Fibroblast of gingiva (primary cell): ENCODE measurements around the gene MCEE.
"Not testable (repeated sequence)": the region's sequence is repeated elsewhere in the genome, so short reads cannot be mapped to it uniquely, and the experiment has no call there.

ENCODE experiments used
- DNase-seq: peaks from one replicate; pipeline ENCODE4 v3.0.0-alpha.2; 2011; ENCODE audit warnings: low read depth

Gene MCEE

GRCh38 chr2:71126957-71127356 lies 3.1 kb downstream of the MCEE start:
- DNase-seq = no peak

GRCh38 chr2:71125506-71126294 lies 4.3 kb downstream of the MCEE start:
- DNase-seq = no peak

- DNase-seq = no peak
Measured at GRCh38 chr2:71122387-71123298, 7.4 kb downstream of the MCEE start.

GRCh38 chr2:71121479-71121878 lies 8.6 kb downstream of the MCEE start:
- DNase-seq = no peak

- DNase-seq = peak; percentile 24
Measured at GRCh38 chr2:71120195-71120594, 9.8 kb downstream of the MCEE start.

GRCh38 chr2:71117063-71117462 lies 13.0 kb downstream of the MCEE start:
- peak; percentile 32 for DNase-seq

- DNase-seq = no peak
Measured at GRCh38 chr2:71113843-71114242, 16.2 kb downstream of the MCEE start.

GRCh38 chr2:71108091-71108490 lies 21.9 kb downstream of the MCEE start:
- no peak for DNase-seq

- not testable (repeated sequence) for DNase-seq
Measured at GRCh38 chr2:71106463-71106862, 23.6 kb downstream of the MCEE start.

GRCh38 chr2:71103809-71104208 lies 26.2 kb downstream of the MCEE start:
- no peak for DNase-seq

GRCh38 chr2:71102981-71103681 lies 26.9 kb downstream of the MCEE start:
- DNase-seq = no peak

- peak; percentile 29 for DNase-seq
Measured at GRCh38 chr2:71101656-71102055, 28.4 kb downstream of the MCEE start.

- peak; percentile 45 for DNase-seq
Measured at GRCh38 chr2:71100195-71100964, 29.6 kb downstream of the MCEE start.

- DNase-seq = peak; percentile 10
Measured at GRCh38 chr2:71092491-71093260, 37.4 kb downstream of the MCEE start.

GRCh38 chr2:71091808-71092207 lies 38.2 kb downstream of the MCEE start:
- not testable (repeated sequence) for DNase-seq

GRCh38 chr2:71089475-71089874 lies 40.6 kb downstream of the MCEE start:
- DNase-seq = not testable (repeated sequence)

GRCh38 chr2:71085325-71086003 lies 44.6 kb downstream of the MCEE start:
- not testable (repeated sequence) for DNase-seq

- DNase-seq = not testable (repeated sequence)
Measured at GRCh38 chr2:71083752-71084312, 46.2 kb downstream of the MCEE start.

GRCh38 chr2:71083297-71083696 lies 46.7 kb downstream of the MCEE start:
- DNase-seq = not testable (repeated sequence)
